ENCODE measurements around the gene ADAMTS3.

The ADAMTS3 gene

DNA sequence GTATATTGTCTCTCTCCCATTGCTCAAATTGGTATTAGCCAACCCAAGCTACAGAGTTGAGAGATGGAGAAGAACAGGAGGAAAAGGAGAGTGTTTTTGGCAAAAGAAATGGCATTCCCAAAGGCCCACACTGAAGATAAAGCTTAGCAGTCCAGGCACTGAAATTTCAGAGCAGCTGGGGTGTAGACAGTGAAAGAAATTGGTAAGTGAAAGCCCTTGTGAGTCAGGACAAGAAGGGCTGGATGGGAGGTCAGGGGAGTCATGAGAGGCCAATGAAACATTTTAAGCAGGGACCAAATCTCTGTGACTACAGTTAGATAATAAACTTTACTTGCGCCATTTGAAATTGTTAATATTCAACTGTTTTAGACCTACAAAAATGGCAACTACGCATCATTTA lies 177.7 kb downstream of the ADAMTS3 start:
- no peak for DNase-seq

GRCh38 chr4:72390409-72390808 lies 178.6 kb downstream of the ADAMTS3 start:
- DNase-seq: no peak

DNA sequence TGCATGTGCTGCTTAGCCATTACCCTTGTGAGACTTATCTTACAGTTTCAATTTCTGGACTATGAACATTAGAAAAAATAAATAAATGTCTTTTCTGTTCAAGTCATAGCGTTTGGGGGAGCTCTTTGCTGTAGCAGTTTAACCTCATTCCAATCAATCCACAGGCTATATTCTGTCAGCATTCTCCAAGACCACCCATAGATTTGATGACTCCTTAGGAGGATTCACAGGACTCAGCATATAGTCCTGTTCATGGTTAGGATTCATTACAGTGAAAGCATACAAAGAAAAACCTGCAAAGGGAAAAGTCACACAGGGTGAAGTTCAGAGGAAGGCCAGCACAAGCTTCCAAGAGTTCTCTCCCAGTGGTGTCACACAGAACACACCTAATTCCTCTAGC lies 180.5 kb downstream of the ADAMTS3 start:
- no peak for DNase-seq

DNA sequence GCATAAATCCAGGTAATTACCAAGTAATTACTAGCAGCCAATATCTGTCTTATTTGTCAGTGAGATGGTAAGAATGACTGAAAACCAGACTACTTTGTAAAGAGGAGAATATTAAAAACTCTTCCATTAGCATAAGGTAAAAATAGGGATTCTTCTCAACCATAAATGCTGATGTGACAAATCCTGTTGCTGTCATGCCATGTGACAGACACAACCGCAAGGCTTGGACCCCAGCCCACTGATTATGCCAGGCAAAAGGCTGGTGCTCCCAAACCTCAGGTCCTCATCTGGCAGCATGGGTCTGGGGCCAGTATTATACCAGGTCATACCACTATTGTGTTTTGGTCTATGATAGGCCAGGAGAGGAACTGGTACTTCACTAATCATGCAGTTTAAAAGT lies 181.1 kb downstream of the ADAMTS3 start:
- DNase-seq: no peak

GRCh38 chr4:72383439-72383838 lies 185.6 kb downstream of the ADAMTS3 start:
- DNase-seq: no peak

- DNase-seq: no peak
Observed at GRCh38 chr4:72378901-72379300, 190.1 kb downstream of the ADAMTS3 start.

DNA sequence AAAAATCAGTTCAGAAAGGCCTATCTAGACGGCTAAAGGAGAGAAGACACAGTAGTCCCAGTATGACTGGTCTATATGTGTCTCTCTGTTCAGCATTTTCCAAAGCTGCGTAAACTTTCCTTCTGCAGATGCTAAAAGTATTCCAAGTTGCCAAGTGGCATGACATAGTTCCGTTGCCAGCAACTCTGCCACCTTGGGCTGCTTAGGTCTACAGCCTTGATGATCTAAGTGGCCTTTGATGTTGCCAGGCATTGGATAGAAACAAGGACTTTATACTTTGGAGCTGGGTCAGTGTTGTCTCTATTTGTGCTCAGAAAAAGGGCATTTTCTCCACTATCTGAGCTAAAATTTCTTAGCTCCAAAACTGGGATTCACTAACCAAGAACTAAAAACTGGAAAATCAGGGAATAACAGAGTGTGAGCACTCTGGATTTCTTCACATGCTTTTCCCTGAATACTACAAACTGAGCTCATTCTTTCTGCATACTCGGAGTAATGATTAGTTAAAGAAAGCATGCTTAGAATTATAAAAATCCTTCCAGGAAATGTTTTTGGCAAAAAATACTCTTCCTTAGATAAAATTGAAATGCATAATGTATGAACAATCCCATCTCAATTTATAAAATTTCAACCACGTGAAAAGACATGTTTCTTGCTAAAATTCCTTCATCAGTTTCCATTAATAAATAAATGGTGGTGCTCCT lies 191.4 kb downstream of the ADAMTS3 start:
- no peak for DNase-seq

- DNase-seq: no peak
Observed at GRCh38 chr4:72376901-72377300, 192.1 kb downstream of the ADAMTS3 start.

GRCh38 chr4:72375073-72375736 lies 193.8 kb downstream of the ADAMTS3 start:
- DNase-seq: peak; percentile 28

DNA sequence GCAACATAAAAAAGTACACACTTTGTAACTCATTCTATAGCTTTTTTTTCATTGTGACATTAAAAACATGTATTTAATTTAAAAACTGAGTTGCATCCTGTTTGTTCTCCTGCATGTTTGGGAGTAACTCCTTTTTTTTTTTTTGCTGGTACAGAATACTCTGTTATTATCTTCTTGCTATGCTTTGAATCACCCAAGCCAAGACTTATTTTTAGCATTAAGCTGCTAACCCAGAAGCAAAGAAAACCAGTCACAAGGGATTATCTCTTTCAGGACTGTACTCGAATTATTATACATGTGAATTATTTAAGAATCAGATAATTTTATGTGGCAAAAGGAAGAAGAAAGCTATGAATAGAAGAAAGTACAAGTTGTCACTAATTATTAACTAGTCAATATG lies 194.9 kb downstream of the ADAMTS3 start:
- no peak for DNase-seq

DNA sequence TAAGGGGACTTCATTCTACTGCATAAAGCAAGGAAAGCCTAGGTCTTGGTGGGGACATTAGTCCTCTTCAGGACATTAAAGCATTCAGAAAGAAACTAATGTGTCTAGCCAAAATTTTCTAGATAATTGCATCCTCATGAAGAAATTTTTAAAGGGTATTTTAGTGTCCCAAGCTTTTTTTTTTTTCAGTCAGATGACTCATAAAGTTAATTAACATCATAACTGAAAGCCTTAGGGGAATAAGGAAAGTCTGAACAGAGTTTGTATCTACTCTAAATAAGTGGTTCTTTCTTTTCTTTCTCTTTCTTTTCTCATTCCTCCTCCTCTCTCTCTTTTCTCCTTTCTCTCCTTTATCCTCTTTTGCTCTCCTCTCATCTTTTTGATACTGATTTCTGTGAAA lies 202.4 kb downstream of the ADAMTS3 start:
- no peak for DNase-seq

DNA sequence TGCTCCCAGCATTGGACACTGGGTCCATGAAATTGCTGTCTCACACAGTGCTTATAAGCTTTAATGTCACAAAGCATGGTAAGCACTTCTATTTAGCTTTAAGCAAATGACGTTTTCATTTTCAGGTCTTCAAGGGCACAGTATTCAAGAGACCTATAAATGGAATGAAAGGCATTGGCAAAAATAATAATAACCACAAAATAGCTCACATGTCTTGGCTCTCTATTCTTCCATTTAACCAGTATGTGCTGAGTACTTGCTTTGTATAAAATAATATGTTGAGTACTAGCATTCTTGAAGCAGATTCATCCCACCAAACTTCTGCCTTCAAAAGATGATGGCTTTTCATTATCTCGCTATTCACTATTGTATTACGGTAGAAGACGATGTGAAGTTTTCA lies 203.0 kb downstream of the ADAMTS3 start:
- no peak for DNase-seq

- DNase-seq: no peak
Observed at GRCh38 chr4:72365016-72365415, 204.0 kb downstream of the ADAMTS3 start.

DNA sequence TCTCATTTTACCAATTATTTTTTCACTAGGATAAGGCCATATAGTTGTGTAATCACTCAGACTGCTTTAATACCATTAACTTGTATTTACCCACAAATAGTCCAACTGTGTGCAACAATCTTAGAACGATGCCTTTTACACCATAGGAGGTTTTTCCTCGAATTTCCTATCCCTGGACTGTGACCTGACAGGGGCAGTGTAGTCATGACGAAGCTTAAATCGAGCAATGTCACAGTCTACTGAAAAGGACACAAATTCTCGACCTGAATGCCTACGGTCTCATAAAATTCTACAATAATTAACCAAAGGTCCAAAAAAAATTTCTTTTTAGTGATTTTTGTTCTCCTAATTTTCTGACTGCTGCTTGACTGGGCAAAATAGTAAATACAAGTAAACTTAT lies 208.9 kb downstream of the ADAMTS3 start:
- no peak for DNase-seq

- DNase-seq: no peak
Observed at GRCh38 chr4:72358483-72358882, 210.5 kb downstream of the ADAMTS3 start.

GRCh38 chr4:72357908-72358307 lies 211.1 kb downstream of the ADAMTS3 start:
- DNase-seq: no peak

- no peak for DNase-seq
Observed at GRCh38 chr4:72352711-72353110, 216.3 kb downstream of the ADAMTS3 start.

DNA sequence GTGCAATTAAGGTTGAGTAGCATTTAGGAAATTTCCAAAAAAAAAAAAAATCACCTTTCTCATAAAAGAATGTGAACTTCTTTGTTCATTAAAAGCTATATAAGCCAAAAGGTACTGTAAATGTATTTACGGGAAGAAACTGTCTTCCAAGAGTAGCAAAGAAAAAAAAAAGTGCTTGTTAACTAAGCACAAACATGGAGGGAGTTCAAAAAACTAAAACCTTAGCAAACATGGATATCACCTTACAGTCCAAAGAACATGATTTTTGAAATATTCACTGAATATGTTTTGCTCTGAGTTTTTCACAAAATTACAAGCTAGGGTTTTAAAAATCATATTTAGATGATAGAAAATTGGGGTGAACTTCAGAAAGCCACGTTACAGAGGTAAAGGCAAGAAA lies 217.5 kb downstream of the ADAMTS3 start:
- no peak for DNase-seq

GRCh38 chr4:72348701-72349100 lies 220.3 kb downstream of the ADAMTS3 start:
- no peak for DNase-seq

GRCh38 chr4:72344418-72344817 lies 224.6 kb downstream of the ADAMTS3 start:
- no peak for DNase-seq

DNA sequence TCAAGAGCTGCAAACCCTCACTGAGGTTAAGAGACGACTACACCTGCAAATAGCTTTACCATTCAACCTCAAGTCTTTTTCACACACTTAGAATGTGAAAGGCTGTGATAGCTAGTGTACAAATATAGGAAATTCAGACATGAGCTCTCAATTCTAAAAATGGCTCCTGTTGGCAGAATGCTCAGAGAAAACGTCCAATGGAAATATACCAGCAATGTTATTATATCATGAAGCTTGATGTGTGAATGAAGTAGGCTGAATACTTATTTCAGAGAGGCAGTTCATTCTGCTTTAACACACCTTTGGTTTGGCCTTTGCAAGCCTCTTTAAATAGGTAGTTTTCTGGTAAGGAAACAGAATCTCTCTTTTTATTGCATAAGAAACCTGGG lies 227.6 kb downstream of the ADAMTS3 start:
- no peak for DNase-seq

DNA sequence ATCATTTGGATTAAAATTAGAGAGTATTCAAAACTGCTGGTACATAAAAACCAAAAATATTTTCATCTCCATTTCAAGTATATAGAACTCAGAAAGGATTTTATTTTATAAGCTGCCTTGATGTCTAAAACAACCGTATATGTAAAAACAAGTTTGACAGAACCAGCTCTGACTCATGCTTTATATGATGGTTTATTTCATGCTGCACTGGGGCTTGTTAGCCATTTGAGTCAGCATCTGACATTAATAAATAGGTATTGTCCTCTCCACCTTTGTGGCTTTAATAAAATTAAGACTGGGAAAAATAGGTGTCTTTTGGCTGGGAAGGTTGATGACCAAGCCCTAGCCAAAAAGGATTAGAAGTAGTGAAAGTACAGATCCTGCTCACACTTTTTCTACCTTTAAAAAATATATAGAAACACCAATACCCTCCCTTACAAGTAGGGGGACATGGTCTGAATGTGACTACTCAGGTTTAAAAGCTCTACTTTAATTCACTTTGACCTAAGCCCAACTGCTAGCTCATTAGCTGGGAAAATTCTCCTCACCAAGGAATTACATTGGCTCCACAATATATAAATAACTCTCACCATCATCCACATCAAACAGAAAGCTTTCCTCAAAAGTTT lies 228.1 kb downstream of the ADAMTS3 start:
- DNase-seq: no peak

DNA sequence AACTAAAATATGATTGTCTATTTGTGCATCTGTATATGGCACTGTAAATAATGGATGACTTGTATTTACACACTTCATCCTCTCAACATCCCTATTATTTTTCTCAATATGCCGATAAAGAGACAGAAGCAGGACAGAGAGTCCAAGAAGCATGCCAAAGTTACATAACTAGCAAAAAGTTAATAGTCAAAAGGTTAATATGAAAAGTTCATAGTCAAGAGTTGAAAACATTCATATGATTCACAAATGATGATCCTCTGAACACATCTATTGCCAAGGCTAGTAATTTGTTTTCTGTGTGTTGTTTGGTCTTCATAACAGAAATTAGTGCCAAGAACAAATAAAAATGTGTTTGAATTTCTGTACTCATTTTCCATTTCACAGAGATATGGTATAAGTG lies 231.0 kb downstream of the ADAMTS3 start:
- DNase-seq: no peak

GRCh38 chr4:72330381-72330780 lies 238.6 kb downstream of the ADAMTS3 start:
- DNase-seq: no peak

All from T1000 (cell line).